ENCODE data around the gene NOVA1.

GRCh38 chr14:26427097-26427496, 170.7 kb downstream of the NOVA1 start:
- no peak for TF ChIP-seq CTCF (IDR thresholded peaks at IDR 0.05; ENCODE audit: extremely low read depth in 1 of 2, insufficient read depth in 1 of 2, low read depth in 1 of 2, low read length in 2 of 2)
- TF ChIP-seq EZH2 (IDR thresholded peaks at IDR 0.05; ENCODE audit: borderline replicate concordance, low read depth, low read length, severe bottlenecking), result no peak
- no peak for TF ChIP-seq POLR2A (IDR thresholded peaks at IDR 0.05; ENCODE audit: low read depth, low read length)

All from endothelial cell of umbilical vein (primary cell).